H1 (cell line): Measurements from ENCODE around the gene SPIRE1. TPM values are rescaled to one million over a fixed set of nuclear protein-coding genes. Genes with fewer than 3 reads are reported as not detected.

Experiments used
- RNF2 ChIP-seq: fragments of 200-900, 300-1000 bp; sonication (generic); IDR thresholded peaks from 2 replicates; pipeline ENCODE4 v1.7.1; 2016; ENCODE audit warnings: borderline replicate concordance, low read depth, mild to moderate bottlenecking, antibody characterized with exemption, low read length; ENCODE audit not compliant: poor library complexity, severe bottlenecking; ENCODE audit errors: missing control alignments
- USF2 ChIP-seq: IDR thresholded peaks from 2 replicates; pipeline ENCODE4 v1.6.1; 2011; ENCODE audit warnings: low read length, improper control_type of control experiment
- polyA plus RNA-seq, 7 experiments: library from polyadenylated mRNA; depleted of rRNA in 3 of 7; stranded (reverse) in 5 of 7; unstranded in 2 of 7; fragments of >200 nt in 5 of 7; fragments of 200-250 nt in 2 of 7; gene quantifications; 1 replicate in 5 of 7; 2 replicates in 1 of 7; 4 replicates in 1 of 7; pipeline versions ENCODE4 v1.2.1 to v1.2.3, GENCODE V29; 2011 to 2013; ENCODE audit warnings: missing spikeins in 2 of 7, mixed read lengths in 2 of 7
- total RNA-seq: library from RNA; stranded (reverse); fragmentation: NEBNext Ultra II Directional; extraction: Animal tissue kit (Norgen Biotek cat#: 25700); gene quantifications from 2 replicates; pipeline ENCODE4 v1.2.1, GENCODE V29; 2021

Gene SPIRE1
- total and polyA plus RNA-seq, 2 of the 8 experiments (the other 6 are each of a cell fraction or from before 2014, with no cell fraction given): 6.0 to 21.5 TPM

GRCh38 chr18:12564861-12565260 is 93.0 kb downstream of the SPIRE1 start (continued):
- TF ChIP-seq USF2 (no peak), RNF2 (no peak)
